GM12875 (cell line): ENCODE results near the gene POGK.

Experiments used
- H3K4me3 ChIP-seq: one replicate; pipeline ENCODE4 v1.5.1; 2011; ENCODE audit warnings: low read depth, low read length, control low read depth
- TF ChIP-seq, protein P1 (sequence below): IDR thresholded peaks from 2 replicates; pipeline ENCODE4 v1.5.1; 2011; ENCODE audit warnings: low read depth, mild to moderate bottlenecking, control low read depth, inconsistent platforms, low read length, moderate library complexity, borderline replicate concordance; ENCODE audit not compliant: insufficient read depth

POGK gene

GRCh38 chr1:166857995-166858394, 18.7 kb downstream of the POGK start:
- no peak overlapping the region for H3K4me3 ChIP-seq
- TF ChIP-seq, protein P1, sequence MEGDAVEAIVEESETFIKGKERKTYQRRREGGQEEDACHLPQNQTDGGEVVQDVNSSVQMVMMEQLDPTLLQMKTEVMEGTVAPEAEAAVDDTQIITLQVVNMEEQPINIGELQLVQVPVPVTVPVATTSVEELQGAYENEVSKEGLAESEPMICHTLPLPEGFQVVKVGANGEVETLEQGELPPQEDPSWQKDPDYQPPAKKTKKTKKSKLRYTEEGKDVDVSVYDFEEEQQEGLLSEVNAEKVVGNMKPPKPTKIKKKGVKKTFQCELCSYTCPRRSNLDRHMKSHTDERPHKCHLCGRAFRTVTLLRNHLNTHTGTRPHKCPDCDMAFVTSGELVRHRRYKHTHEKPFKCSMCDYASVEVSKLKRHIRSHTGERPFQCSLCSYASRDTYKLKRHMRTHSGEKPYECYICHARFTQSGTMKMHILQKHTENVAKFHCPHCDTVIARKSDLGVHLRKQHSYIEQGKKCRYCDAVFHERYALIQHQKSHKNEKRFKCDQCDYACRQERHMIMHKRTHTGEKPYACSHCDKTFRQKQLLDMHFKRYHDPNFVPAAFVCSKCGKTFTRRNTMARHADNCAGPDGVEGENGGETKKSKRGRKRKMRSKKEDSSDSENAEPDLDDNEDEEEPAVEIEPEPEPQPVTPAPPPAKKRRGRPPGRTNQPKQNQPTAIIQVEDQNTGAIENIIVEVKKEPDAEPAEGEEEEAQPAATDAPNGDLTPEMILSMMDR: no peak

DNA sequence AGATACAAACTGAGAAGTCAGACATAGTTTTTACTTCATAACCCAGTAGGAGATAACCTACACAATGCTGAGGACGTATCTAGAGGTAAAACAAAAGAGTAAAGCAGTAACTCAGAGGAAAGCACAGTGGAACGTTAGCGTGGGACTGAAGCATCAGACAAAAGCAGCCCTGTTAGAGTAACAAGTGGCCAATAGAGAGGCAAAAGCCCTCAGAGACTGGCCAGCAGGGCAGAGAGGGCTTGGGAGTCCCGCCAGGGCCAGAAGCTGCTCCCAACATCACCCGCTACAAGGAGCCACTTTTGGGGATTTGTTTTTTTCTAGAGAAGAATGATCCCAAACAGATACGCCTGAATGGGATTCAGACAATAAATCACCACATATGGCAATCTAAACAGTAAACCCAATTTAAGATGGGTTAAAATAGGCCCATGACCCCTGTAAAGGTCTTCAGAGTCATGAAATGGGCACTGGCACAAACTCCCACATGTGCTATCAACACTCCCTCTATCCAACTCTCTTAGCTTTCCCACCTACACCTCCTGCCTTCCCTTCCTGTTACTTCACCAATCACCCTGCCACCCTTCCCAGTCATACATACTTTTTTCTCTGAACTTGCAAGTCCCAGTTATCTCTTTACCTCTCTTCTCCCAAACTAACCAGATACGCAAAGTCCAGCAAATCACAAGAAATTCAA, 19.6 kb downstream of the POGK start:
- H3K4me3 ChIP-seq: no peak overlapping the region
- TF ChIP-seq, protein P1: no peak

GRCh38 chr1:166859597-166859996, 20.3 kb downstream of the POGK start:
- TF ChIP-seq, protein P1: no peak
- H3K4me3 ChIP-seq: no peak overlapping the region

DNA sequence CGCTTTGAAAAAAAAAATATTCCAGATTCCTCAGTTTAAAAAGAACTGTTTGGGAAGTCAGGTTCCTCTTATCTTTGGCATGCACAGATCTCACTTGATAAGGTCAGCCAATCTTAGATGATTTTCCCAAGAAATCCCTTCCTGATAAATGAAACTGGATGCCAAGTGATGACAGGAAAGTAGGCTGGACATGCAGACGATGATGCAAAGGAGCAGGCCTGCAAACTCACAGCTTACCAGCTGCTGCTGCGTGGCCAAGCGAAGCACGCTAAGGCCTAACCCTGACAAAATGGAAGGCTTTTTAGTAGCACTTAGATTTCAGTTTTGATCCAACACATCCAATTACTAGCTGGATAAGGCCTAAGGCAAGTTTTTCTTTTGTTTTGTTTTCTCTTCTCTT, 26.7 kb downstream of the POGK start:
- no peak overlapping the region for H3K4me3 ChIP-seq
- TF ChIP-seq, protein P1: no peak

- H3K4me3 ChIP-seq: no peak overlapping the region
- TF ChIP-seq, protein P1: no peak
Measured at GRCh38 chr1:166868639-166869038, 29.4 kb downstream of the POGK start.

GRCh38 chr1:166869318-166870099, 30.2 kb downstream of the POGK start:
- TF ChIP-seq, protein P1: no peak
- H3K4me3 ChIP-seq: no peak overlapping the region

DNA sequence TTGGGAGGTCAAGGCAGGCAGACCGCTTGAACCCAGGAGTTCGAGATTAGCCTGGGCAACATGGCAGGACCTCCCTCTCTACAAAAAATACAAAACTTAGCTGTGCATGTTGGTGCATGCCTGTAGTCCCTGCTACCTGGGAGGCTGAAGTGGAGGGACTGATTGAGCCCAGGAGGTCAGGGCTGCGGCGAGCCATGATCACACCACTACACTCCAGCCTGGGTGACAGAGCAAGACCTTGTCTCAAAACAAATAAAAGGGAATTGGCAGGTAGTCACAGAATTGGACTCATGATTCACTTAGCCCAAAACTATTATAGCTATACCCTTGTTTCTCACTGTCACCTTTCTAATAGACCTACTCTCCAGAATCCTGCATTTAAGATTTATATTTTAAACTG, 31.3 kb downstream of the POGK start:
- TF ChIP-seq, protein P1: no peak

More for the DNA sequence above, 31.3 kb downstream of the POGK start:
- H3K4me3 ChIP-seq: no peak overlapping the region
